HEK293 (cell line): ENCODE results near the gene LRBA.

Experiments
- CTCF ChIA-PET: fragments of 350-600 bp; formaldehyde crosslinking; extraction: SDS; loops from one replicate; lab custom pipeline; 2021; ENCODE audit warnings: antibody characterized with exemption; lab: Yijun Ruan, JAX
- POLR2A ChIA-PET: fragments of 300-600 bp; formaldehyde crosslinking; extraction: SDS; loops from one replicate; lab custom pipeline; 2020; ENCODE audit warnings: antibody characterized with exemption, inconsistent platforms; lab: Yijun Ruan, JAX
- H3K27ac ChIP-seq: fragments of 200-500 bp; sonication (Bioruptor generic); 2 replicates; pipeline ENCODE4 v1.5.1; 2014; ENCODE audit warnings: low read depth, low read length, control low read depth, inconsistent platforms; ENCODE audit errors: extremely low read depth
- H3K36me3 ChIP-seq, 2 experiments: fragments of 200-500 bp in 1 of 2; sonication (Bioruptor generic) in 1 of 2; 1 replicate in 1 of 2; 2 replicates in 1 of 2; pipeline ENCODE4 v1.5.1; 2014 to 2017; ENCODE audit warnings: inconsistent platforms in 2 of 2, low read length in 2 of 2; ENCODE audit not compliant: control insufficient read depth in 2 of 2, insufficient read depth in 1 of 2
- H3K4me1 ChIP-seq: fragments of 200-500 bp; sonication (Bioruptor generic); 2 replicates; pipeline ENCODE4 v1.5.1; 2014; ENCODE audit warnings: mild to moderate bottlenecking, low read length, inconsistent platforms; ENCODE audit not compliant: control insufficient read depth, insufficient read depth
- H3K4me3 ChIP-seq: 2 replicates; pipeline ENCODE4 v1.5.1; 2011; ENCODE audit warnings: low read depth, mild to moderate bottlenecking, control low read depth, low read length, moderate library complexity
- H3K9me3 ChIP-seq: fragments of 200-500 bp; sonication (Bioruptor generic); 2 replicates; pipeline ENCODE4 v1.5.1; 2014; ENCODE audit warnings: low read depth, low read length, inconsistent platforms; ENCODE audit not compliant: control insufficient read depth, insufficient read depth
- BCL11A ChIP-seq: fragments of 450-650 bp; formaldehyde crosslinking; IDR thresholded peaks from 2 replicates; pipeline ENCODE4 v1.5.1; 2016; ENCODE audit warnings: low read depth, missing biosample characterization, missing genetic modification characterization
- ELK4 ChIP-seq: IDR thresholded peaks from 2 replicates; pipeline ENCODE4 v1.6.1; 2011; ENCODE audit warnings: mild to moderate bottlenecking, low read depth, low read length, borderline replicate concordance
- MYNN ChIP-seq: fragments of 450-650 bp; formaldehyde crosslinking; IDR thresholded peaks from 2 replicates; pipeline ENCODE4 v1.5.1; 2016; ENCODE audit warnings: missing biosample characterization, missing genetic modification characterization, borderline replicate concordance
- PRDM6 ChIP-seq: fragments of 450-650 bp; formaldehyde crosslinking; IDR thresholded peaks from 2 replicates; pipeline ENCODE4 v1.5.1; 2017; ENCODE audit warnings: missing biosample characterization, missing genetic modification characterization
- RBAK ChIP-seq: fragments of 450-650 bp; formaldehyde crosslinking; IDR thresholded peaks from 2 replicates; pipeline ENCODE4 v1.5.1; 2016; ENCODE audit warnings: missing biosample characterization, missing genetic modification characterization
- REPIN1 ChIP-seq: fragments of 450-650 bp; formaldehyde crosslinking; IDR thresholded peaks from 2 replicates; pipeline ENCODE4 v1.5.1; 2017; ENCODE audit warnings: missing biosample characterization, missing genetic modification characterization, low read depth
- SCRT2 ChIP-seq: fragments of 450-650 bp; formaldehyde crosslinking; IDR thresholded peaks from 2 replicates; pipeline ENCODE4 v1.5.1; 2016; ENCODE audit warnings: missing biosample characterization, missing genetic modification characterization
- ZBTB20 ChIP-seq: fragments of 450-650 bp; formaldehyde crosslinking; IDR thresholded peaks from 2 replicates; pipeline ENCODE4 v1.5.1; 2016; ENCODE audit warnings: missing biosample characterization, missing genetic modification characterization
- ZBTB8A ChIP-seq: fragments of 450-650 bp; formaldehyde crosslinking; IDR thresholded peaks from 2 replicates; pipeline ENCODE4 v1.5.1; 2016; ENCODE audit warnings: missing biosample characterization, missing genetic modification characterization
- ZIC2 ChIP-seq: fragments of 450-650 bp; formaldehyde crosslinking; IDR thresholded peaks from 2 replicates; pipeline ENCODE4 v1.5.1; 2016; ENCODE audit warnings: missing biosample characterization, missing genetic modification characterization
- ZNF24 ChIP-seq: fragments of 450-650 bp; formaldehyde crosslinking; IDR thresholded peaks from 2 replicates; pipeline ENCODE4 v1.5.1; 2016; ENCODE audit warnings: missing biosample characterization, missing genetic modification characterization
- ZNF280D ChIP-seq: fragments of 450-650 bp; formaldehyde crosslinking; IDR thresholded peaks from 2 replicates; pipeline ENCODE4 v1.5.1; 2016; ENCODE audit warnings: missing biosample characterization, missing genetic modification characterization
- ZNF514 ChIP-seq: fragments of 450-650 bp; formaldehyde crosslinking; IDR thresholded peaks from 2 replicates; pipeline ENCODE4 v1.5.1; 2016; ENCODE audit warnings: missing biosample characterization, missing genetic modification characterization
- ZNF571 ChIP-seq: fragments of 450-650 bp; formaldehyde crosslinking; IDR thresholded peaks from 2 replicates; pipeline ENCODE4 v1.5.0; 2017; ENCODE audit warnings: missing biosample characterization, missing genetic modification characterization
- ZNF654 ChIP-seq: fragments of 450-650 bp; formaldehyde crosslinking; IDR thresholded peaks from 2 replicates; pipeline ENCODE4 v1.5.1; 2016; ENCODE audit warnings: low read depth, missing biosample characterization, missing genetic modification characterization
- ZNF670 ChIP-seq: fragments of 450-650 bp; formaldehyde crosslinking; IDR thresholded peaks from 2 replicates; pipeline ENCODE4 v1.5.1; 2016; ENCODE audit warnings: missing biosample characterization, missing genetic modification characterization, low read depth
- ZNF76 ChIP-seq: fragments of 450-650 bp; formaldehyde crosslinking; IDR thresholded peaks from 2 replicates; pipeline ENCODE4; 2016; ENCODE audit warnings: low read depth, missing biosample characterization, missing genetic modification characterization, borderline replicate concordance
- ZNF792 ChIP-seq: fragments of 450-650 bp; formaldehyde crosslinking; IDR thresholded peaks from 2 replicates; pipeline ENCODE4 v1.5.1; 2016; ENCODE audit warnings: missing biosample characterization, missing genetic modification characterization
- TF ChIP-seq, protein P1 (sequence below): fragments of 450-650 bp; formaldehyde crosslinking; IDR thresholded peaks from 2 replicates; pipeline ENCODE4 v1.5.1; 2016; ENCODE audit warnings: missing biosample characterization, missing genetic modification characterization
- TF ChIP-seq, protein P2 (sequence below): fragments of 450-650 bp; formaldehyde crosslinking; IDR thresholded peaks from 2 replicates; pipeline ENCODE4; 2016; ENCODE audit warnings: missing biosample characterization, missing genetic modification characterization
- TF ChIP-seq, protein P3 (sequence below): fragments of 450-650 bp; formaldehyde crosslinking; IDR thresholded peaks from 2 replicates; pipeline ENCODE4 v1.5.1; 2017; ENCODE audit warnings: missing biosample characterization, missing genetic modification characterization

Gene LRBA

DNA sequence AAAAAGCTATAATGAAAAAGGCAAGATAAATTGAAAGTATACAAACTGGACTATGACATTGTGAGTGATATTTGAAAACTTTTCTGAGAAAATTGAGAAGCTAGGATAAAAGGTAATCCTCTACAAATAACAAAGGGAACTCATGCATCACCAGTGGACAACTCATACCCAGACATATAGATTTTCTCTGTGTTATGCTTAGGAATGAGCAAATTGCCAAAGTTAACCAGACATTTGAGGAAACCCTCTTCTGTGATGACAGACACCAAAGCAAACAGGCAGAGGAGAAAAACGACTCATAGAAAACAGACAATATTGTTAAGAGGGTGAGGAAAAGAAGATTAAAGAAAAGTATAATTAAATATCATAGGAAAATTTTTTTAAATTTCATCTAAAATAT is 246.6 kb downstream of the LRBA start (continued):
- TF ChIP-seq PRDM6, result no peak
- no peak for TF ChIP-seq ELK4
- TF ChIP-seq ZBTB20 (tag by site-specific recombination), result no peak

- no peak overlapping the region for H3K4me3 ChIP-seq
- no peaks in the 10 kb centered on the region for H3K36me3 ChIP-seq
- H3K9me3 ChIP-seq, result no peaks in the 10 kb centered on the region
- CTCF ChIA-PET, result no interaction called here
- H3K27ac ChIP-seq, result no peak overlapping the region
- no peaks in the 10 kb centered on the region for H3K4me1 ChIP-seq
- TF ChIP-seq RBAK (tag by site-specific recombination) (no peak), BCL11A (tag by site-specific recombination) (no peak), ZIC2 (no peak), SCRT2 (no peak), MYNN (tag by site-specific recombination) (no peak), ZNF792 (tag by site-specific recombination) (no peak), ZNF76 (tag by site-specific recombination) (no peak), ZBTB8A (tag by site-specific recombination) (no peak), ZNF280D (tag by site-specific recombination) (no peak), ZNF571 (tag by site-specific recombination) (no peak), ZNF670 (tag by site-specific recombination) (no peak)
- TF ChIP-seq, protein P1, sequence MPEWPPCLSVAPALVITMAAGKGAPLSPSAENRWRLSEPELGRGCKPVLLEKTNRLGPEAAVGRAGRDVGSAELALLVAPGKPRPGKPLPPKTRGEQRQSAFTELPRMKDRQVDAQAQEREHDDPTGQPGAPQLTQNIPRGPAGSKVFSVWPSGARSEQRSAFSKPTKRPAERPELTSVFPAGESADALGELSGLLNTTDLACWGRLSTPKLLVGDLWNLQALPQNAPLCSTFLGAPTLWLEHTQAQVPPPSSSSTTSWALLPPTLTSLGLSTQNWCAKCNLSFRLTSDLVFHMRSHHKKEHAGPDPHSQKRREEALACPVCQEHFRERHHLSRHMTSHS (tag by site-specific recombination), result no peak
- TF ChIP-seq, protein P2, sequence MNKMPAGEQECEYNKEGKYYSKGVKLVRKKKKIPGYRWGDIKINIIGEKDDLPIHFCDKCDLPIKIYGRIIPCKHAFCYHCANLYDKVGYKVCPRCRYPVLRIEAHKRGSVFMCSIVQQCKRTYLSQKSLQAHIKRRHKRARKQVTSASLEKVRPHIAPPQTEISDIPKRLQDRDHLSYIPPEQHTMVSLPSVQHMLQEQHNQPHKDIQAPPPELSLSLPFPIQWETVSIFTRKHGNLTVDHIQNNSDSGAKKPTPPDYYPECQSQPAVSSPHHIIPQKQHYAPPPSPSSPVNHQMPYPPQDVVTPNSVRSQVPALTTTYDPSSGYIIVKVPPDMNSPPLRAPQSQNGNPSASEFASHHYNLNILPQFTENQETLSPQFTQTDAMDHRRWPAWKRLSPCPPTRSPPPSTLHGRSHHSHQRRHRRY (tag by site-specific recombination), result no peak
- TF ChIP-seq, all 188 proteins: peak for 0
- POLR2A ChIA-PET, result no interaction called here
Measured at GRCh38 chr4:150765216-150765615, 249.9 kb downstream of the LRBA start.

DNA sequence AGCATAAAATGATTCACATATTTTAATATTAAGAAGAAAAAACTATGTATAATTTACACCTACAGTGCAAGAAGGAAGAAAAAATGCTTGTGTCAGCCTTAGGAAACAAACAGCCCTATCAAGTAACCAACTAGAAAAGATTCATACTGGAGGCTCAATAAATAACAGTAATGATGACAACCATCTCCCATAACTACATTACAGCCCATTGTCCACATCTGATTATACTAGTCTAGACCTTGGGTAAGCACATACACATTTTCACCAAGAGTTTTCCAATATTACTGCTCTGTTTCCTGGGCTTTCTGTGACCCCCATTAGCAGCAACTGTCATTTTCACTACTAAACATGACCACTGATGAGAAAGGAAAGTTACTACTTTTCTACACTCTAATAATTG is 263.4 kb downstream of the LRBA start:
- H3K36me3 ChIP-seq, result no peaks in the 10 kb centered on the region

More for the DNA sequence above, 263.4 kb downstream of the LRBA start:
- no peaks in the 10 kb centered on the region for H3K9me3 ChIP-seq
- no peak for TF ChIP-seq ZNF654 (tag by site-specific recombination)
- TF ChIP-seq ZNF76 (tag by site-specific recombination), result no peak
- no peak for TF ChIP-seq REPIN1 (tag by site-specific recombination)
- TF ChIP-seq, protein P3, sequence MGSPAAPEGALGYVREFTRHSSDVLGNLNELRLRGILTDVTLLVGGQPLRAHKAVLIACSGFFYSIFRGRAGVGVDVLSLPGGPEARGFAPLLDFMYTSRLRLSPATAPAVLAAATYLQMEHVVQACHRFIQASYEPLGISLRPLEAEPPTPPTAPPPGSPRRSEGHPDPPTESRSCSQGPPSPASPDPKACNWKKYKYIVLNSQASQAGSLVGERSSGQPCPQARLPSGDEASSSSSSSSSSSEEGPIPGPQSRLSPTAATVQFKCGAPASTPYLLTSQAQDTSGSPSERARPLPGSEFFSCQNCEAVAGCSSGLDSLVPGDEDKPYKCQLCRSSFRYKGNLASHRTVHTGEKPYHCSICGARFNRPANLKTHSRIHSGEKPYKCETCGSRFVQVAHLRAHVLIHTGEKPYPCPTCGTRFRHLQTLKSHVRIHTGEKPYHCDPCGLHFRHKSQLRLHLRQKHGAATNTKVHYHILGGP (tag by site-specific recombination), result no peak
- no peak for TF ChIP-seq ZBTB8A (tag by site-specific recombination)
- TF ChIP-seq ZNF514, result no peak
- no peak for TF ChIP-seq ZNF24
- TF ChIP-seq, all 188 proteins: peak for 0
- ChIA-PET CTCF (no interaction called here), POLR2A (no interaction called here)
- peaks cover 6% of the 10 kb centered on the region; the same call in 1 of the 2 replicates for H3K4me1 ChIP-seq
- no peak overlapping the region for H3K4me3 ChIP-seq
- no peak overlapping the region for H3K27ac ChIP-seq
